GM12878 (cell line): Measurements from ENCODE around the gene NTF4. TPM values are rescaled to one million over a fixed set of nuclear protein-coding genes. Genes with fewer than 3 reads are reported as not detected.

Experiments
- ATAC-seq: fragments of 200-7000 bp; cut with Tn5 transposase; 3 replicates; pipeline ENCODE4 v1.9.1; 2020; ENCODE audit warnings: mild to moderate bottlenecking, moderate library complexity
- BruUV-seq: library from RNA; stranded (reverse); fragments of 400-500 nt; replicated peaks from 2 replicates; lab custom pipeline; 2021; lab: Mats Ljungman, UMichigan
- CTCF ChIA-PET: fragments of 300-600 bp; sonication (Branson Sonifier 250); formaldehyde crosslinking; extraction: SDS; loops from one replicate; lab custom pipeline; 2021; ENCODE audit warnings: inconsistent platforms; lab: Yijun Ruan, JAX
- POLR2A ChIA-PET: fragments of 350-600 bp; formaldehyde crosslinking; extraction: SDS; loops from one replicate; lab custom pipeline; 2021; ENCODE audit warnings: inconsistent platforms; lab: Charles Lee
- RAD21 ChIA-PET: fragments of 300-600 bp; sonication (Branson Sonifier 250); formaldehyde crosslinking; loops from one replicate; lab custom pipeline; 2023; ENCODE audit warnings: antibody characterized with exemption; ENCODE audit not compliant: unreplicated experiment; lab: Charles Lee
- SMC1A ChIA-PET: fragments of 300-600 bp; sonication (Branson Sonifier 250); formaldehyde crosslinking; loops from one replicate; lab custom pipeline; 2023; ENCODE audit not compliant: unreplicated experiment, uncharacterized antibody; lab: Charles Lee
- DNase-seq: peaks from one replicate; pipeline ENCODE4 v3.0.0-alpha.2; 2011; ENCODE audit warnings: low read depth, low spot score
- FAIRE-seq: peaks from 3 replicates; lab custom pipeline; 2011; peaks lifted over from hg19 to GRCh38; lab: Jason Lieb, UNC
- H2AFZ ChIP-seq: 2 replicates; pipeline ENCODE4 v1.6.0; 2011; ENCODE audit warnings: low read depth, low read length, control low read depth; ENCODE audit not compliant: control insufficient read depth
- H3K27ac ChIP-seq: 2 replicates; pipeline ENCODE4 v1.5.1; 2011; ENCODE audit warnings: control low read depth; ENCODE audit not compliant: control insufficient read depth, insufficient read depth
- H3K27me3 ChIP-seq, 2 experiments: replicated peaks in 1 of 2; 2 replicates each; pipeline versions ENCODE4 v1.6.0 to v1.6.1; 2011; ENCODE audit warnings: low read length in 1 of 2; ENCODE audit not compliant: control insufficient read depth in 2 of 2, insufficient read depth in 2 of 2
- H3K36me3 ChIP-seq, 2 experiments: 2 replicates each; pipeline ENCODE4 v1.5.1; 2011; ENCODE audit warnings: low read length in 1 of 2; ENCODE audit not compliant: control insufficient read depth in 2 of 2, insufficient read depth in 2 of 2
- H3K4me1 ChIP-seq: 2 replicates; pipeline ENCODE4 v1.6.1; 2011; ENCODE audit warnings: mild to moderate bottlenecking, low read length, moderate library complexity, mixed read lengths; ENCODE audit not compliant: control insufficient read depth, insufficient read depth
- H3K4me2 ChIP-seq: 2 replicates; pipeline ENCODE4 v1.6.0; 2011; ENCODE audit warnings: control low read depth; ENCODE audit not compliant: control insufficient read depth, insufficient read depth
- H3K4me3 ChIP-seq: fragments of 200-600 bp; sonication (generic); 2 replicates; pipeline ENCODE4 v1.5.1; 2016
- H3K79me2 ChIP-seq: 2 replicates; pipeline ENCODE4 v1.6.0; 2011; ENCODE audit warnings: low read length; ENCODE audit not compliant: control insufficient read depth, insufficient read depth
- H3K9ac ChIP-seq: 2 replicates; pipeline ENCODE4 v1.8.0; 2011; ENCODE audit warnings: low read length, control low read depth, mixed read lengths; ENCODE audit not compliant: control insufficient read depth, insufficient read depth
- H3K9me3 ChIP-seq: replicated peaks from 3 replicates; pipeline ENCODE4 v1.5.1; 2011; ENCODE audit warnings: mild to moderate bottlenecking, low read length; ENCODE audit not compliant: control insufficient read depth, insufficient read depth
- H4K20me1 ChIP-seq: 2 replicates; pipeline ENCODE4 v1.6.0; 2011; ENCODE audit not compliant: control insufficient read depth, insufficient read depth
- ATF7 ChIP-seq: fragments of 450-650 bp; IDR thresholded peaks from 2 replicates; pipeline ENCODE4 v1.6.1; 2016; ENCODE audit warnings: low read depth, mild to moderate bottlenecking
- BACH1 ChIP-seq: fragments of 450-650 bp; IDR thresholded peaks from 2 replicates; pipeline ENCODE4 v1.6.1; 2017; ENCODE audit warnings: mild to moderate bottlenecking, borderline replicate concordance
- CHD1 ChIP-seq: IDR thresholded peaks from 2 replicates; pipeline ENCODE4 v1.6.1; 2012; ENCODE audit warnings: low read depth, low read length, improper control_type of control experiment
- CREM ChIP-seq: IDR thresholded peaks from 2 replicates; pipeline ENCODE4 v1.6.1; 2014; ENCODE audit warnings: antibody characterized with exemption, low read depth
- IKZF1 ChIP-seq: fragments of 450-650 bp; conservative IDR thresholded peaks from 2 replicates; pipeline ENCODE4 v1.6.1; 2017; ENCODE audit warnings: antibody characterized with exemption, mild to moderate bottlenecking
- IRF4 ChIP-seq: IDR thresholded peaks from 2 replicates; pipeline ENCODE4 v1.6.1; 2011; ENCODE audit warnings: low read depth, low read length
- TCF3 ChIP-seq: IDR thresholded peaks from 2 replicates; pipeline ENCODE4 v1.6.1; 2012; ENCODE audit warnings: low read depth, mild to moderate bottlenecking, low read length, borderline replicate concordance; ENCODE audit not compliant: insufficient read depth
- WGBS: methylation state at CpG from one replicate; pipeline ENCODE4 v1.1.6; 2016; ENCODE audit warnings: low lambda C conversion rate; ENCODE audit not compliant: insufficient replicate concordance, insufficient coverage; ENCODE audit errors: missing lambda C conversion rate; 5-methylcytosine and 5-hydroxymethylcytosine counted together
- in situ Hi-C: fragments of 300-500 bp; cut with MboI; formaldehyde crosslinking; loops from 9 replicates; pipeline ENCODE4 v1.14.3; 2018; ENCODE audit warnings: mixed read lengths
- intact Hi-C: fragments of 100-400 bp; cut with micrococcal nuclease; formaldehyde crosslinking; loops from one replicate; pipeline ENCODE4 v1.14.2; 2022; ENCODE audit not compliant: unreplicated experiment
- polyA plus RNA-seq, 11 experiments: library from polyadenylated mRNA; depleted of rRNA in 4 of 11; unstranded in 6 of 11; stranded (reverse) in 5 of 11; fragments of >200 nt; fragmentation: Nextera tagmentation in 4 of 11; fragmentation: Illumina TruSeq in 1 of 11; extraction: Ambion mirVana in 4 of 11; extraction: Trizol in 1 of 11; gene quantifications; 1 replicate in 1 of 11; 2 replicates in 10 of 11; pipeline versions ENCODE4 v1.2.1 to v1.2.3, GENCODE V29; 2011 to 2016; ENCODE audit warnings: inconsistent platforms in 2 of 11, missing spikeins in 2 of 11, low read depth in 1 of 11
- total RNA-seq, 4 experiments: library from RNA; depleted of rRNA in 3 of 4; stranded (reverse); fragments of >200 nt in 3 of 4; fragmentation: Illumina TruSeq in 1 of 4; extraction: Trizol in 1 of 4; gene quantifications; 2 replicates each; pipeline versions ENCODE4 v1.2.1 to v1.2.3, GENCODE V29; 2013 to 2021
- TF ChIP-seq, protein P1 (sequence below): IDR thresholded peaks from 2 replicates; pipeline ENCODE4 v1.6.1; 2011; ENCODE audit warnings: borderline replicate concordance, low read depth, mild to moderate bottlenecking, moderate library complexity, mixed read lengths, low read length; ENCODE audit not compliant: insufficient read depth; ENCODE audit errors: extremely low read length
- TF ChIP-seq, protein P2 (sequence below): IDR thresholded peaks from 2 replicates; pipeline ENCODE4 v1.6.1; 2012; ENCODE audit warnings: low read depth, low read length, improper control_type of control experiment

NTF4 gene
- total and polyA plus RNA-seq, 10 of the 15 experiments (the other 5 are each of a cell fraction or from before 2014, with no cell fraction given), result not detected

DNA sequence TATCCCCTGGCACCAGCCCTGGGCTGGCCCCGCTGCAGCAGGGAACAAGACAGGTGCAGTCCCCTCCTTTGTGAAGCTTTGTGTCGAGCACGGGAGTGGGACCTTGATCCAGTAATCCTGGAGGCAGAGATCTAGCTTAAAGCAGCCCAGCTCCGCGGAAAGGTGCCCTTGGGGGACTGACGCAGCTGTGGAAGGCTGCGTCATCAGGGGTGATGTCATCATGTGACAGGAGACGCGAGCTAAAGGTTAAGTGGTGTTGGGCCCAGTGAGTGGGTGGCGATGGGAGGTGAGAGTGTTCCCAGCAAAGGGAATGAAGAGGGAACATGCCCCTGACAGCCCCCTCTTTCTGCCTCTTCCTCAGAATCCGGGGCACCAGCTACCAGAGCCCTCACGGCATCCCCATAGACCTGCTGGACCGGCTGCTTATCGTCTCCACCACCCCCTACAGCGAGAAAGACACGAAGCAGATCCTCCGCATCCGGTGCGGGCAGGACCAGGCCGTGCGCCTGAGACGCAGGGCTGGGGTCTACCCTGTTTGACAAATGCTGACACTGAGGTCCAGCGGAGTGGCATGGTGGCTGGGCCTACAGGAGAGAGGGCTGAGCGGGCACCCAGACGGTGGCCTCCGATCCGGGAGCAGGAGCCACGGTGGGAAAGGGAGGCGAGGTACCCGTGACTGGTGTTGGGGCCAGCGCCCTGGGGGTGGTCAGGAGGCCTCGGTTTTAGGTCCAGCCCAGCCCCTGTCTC, 50.3 kb downstream of the NTF4 start:
- Histone ChIP-seq H3K79me2 (no peaks in the 10 kb centered on the region), H3K4me3 (no peak overlapping the region)
- TF ChIP-seq CHD1 (no peak), TCF3 (no peak), ATF7 (no peak), BACH1 (no peak), IRF4 (no peak), IKZF1 (no peak), CREM (no peak)
- TF ChIP-seq, protein P1, sequence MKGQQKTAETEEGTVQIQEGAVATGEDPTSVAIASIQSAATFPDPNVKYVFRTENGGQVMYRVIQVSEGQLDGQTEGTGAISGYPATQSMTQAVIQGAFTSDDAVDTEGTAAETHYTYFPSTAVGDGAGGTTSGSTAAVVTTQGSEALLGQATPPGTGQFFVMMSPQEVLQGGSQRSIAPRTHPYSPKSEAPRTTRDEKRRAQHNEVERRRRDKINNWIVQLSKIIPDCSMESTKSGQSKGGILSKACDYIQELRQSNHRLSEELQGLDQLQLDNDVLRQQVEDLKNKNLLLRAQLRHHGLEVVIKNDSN, result no peak
- TF ChIP-seq, protein P2, sequence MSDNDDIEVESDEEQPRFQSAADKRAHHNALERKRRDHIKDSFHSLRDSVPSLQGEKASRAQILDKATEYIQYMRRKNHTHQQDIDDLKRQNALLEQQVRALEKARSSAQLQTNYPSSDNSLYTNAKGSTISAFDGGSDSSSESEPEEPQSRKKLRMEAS, result no peak
- TF ChIP-seq, all 136 proteins: peak for 0
- DNase-seq (no peak), ATAC-seq (no peak), FAIRE-seq (no peak)
- WGBS, result 95% methylated on average over 32 of the region's 32 CpGs
- CTCF ChIA-PET, result no interaction called here
- SMC1A ChIA-PET, result no interaction called here
- Histone ChIP-seq H3K27me3 (no peaks in the 10 kb centered on the region), H3K36me3 (peaks cover 7 to 17% of the 10 kb centered on the region in 2 experiments), H3K4me1 (peaks cover 5% of the 10 kb centered on the region), H2AFZ (no peak overlapping the region), H4K20me1 (no peaks in the 10 kb centered on the region), H3K9ac (no peak overlapping the region), H3K4me2 (no peak overlapping the region), H3K27ac (no peak overlapping the region), H3K9me3 (no peaks in the 10 kb centered on the region)
- no TSS peak for BruUV-seq
- in situ Hi-C loops, result no loop called here
- POLR2A ChIA-PET, result no interaction called here
- intact Hi-C loops, result no loop called here
- RAD21 ChIA-PET, result no interaction called here
